GM19397 (cell line): Measurements from ENCODE around the gene FAM50B.
A peak's percentile ranks its signal among the peaks of the same experiment; 100 is the strongest.

ENCODE experiments used
- ATAC-seq: cut with Tn5 transposase; IDR thresholded peaks from one replicate; pipeline ENCODE4 v1.9.1; 2021; ENCODE audit warnings: mild to moderate bottlenecking, moderate library complexity; ENCODE audit not compliant: unreplicated experiment

Gene FAM50B, protein sequence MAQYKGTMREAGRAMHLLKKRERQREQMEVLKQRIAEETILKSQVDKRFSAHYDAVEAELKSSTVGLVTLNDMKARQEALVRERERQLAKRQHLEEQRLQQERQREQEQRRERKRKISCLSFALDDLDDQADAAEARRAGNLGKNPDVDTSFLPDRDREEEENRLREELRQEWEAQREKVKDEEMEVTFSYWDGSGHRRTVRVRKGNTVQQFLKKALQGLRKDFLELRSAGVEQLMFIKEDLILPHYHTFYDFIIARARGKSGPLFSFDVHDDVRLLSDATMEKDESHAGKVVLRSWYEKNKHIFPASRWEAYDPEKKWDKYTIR

GRCh38 chr6:3848925-3849605, at the start of gene FAM50B:
FAM50B (plus strand) TSS chr6:3849373; CDS start chr6:3849812, 439 bp downstream.
- ATAC-seq = peak; percentile 92

DNA sequence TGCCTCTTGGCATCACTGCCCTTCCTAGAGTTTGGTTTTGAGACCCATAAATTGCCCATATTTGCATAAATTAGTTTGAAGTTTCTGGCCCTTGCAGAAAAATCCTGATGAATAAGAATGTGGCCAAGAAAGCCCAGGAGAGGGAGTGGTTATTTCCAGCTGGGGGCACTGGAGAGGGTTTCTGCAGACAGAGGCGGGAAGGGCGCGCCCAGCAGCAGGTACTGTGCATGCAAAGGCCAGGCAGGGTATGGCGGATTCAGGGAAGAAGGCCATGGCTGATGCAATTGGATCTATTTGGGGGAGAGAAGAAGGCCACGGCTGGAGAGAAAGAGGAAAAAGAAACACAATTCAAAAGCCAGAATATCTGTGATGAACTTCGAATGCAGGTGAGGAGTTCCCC, 49.5 kb upstream of the FAM50B start:
- no peak for ATAC-seq

DNA sequence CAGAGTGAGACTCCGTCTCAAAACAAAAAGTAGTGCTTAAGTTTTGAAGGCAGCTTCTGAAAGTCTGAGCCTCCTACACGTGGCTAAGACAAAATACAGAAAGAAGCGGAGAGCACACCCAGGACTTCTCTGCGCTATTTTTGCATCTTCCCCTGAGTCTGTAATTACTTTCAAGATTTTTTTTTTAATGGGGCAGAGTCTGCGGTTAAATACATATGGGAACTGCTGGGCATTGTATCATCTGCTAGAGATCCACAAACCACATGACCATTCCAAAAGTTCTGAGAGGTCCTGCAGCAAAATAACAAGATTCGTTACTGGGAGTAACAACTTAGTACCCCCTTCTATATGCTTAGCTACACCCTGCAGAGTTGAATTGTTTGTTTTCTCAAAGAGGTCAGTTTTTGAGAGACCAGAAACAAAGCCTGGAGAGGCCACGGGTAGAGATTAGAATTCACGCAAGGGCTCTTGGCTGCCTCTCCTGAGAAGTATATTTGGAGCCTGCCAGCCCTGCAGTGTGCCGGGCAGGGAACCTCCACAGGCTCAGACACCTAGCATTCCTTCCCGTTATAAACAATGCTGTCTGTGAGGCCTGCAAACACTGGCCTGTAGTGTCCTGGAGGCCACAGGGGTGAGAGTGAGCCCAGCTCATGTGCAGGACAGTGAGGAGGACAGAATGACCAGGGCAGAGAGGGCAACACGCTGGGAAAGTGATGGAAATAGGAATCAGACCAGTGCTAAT, 48.2 kb upstream of the FAM50B start:
- no peak for ATAC-seq

DNA sequence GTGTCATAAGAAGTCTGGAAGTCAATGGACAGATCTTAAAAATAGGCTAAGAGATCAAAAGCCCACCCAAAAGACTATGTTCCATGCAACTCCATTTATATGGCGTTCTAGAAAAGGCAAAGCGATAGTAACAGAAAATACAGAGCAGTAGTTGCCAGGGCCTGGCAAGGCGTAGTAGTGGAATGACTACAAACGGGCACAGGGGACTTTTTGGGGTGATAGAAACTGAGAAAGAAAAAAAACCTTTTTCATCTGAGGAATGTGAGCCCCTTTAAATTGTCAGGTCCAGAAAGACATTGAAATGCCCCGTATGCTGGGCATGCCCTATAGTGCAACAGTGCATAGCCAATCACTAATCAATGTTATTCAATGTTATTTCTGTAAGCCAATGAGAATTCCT, 47.2 kb upstream of the FAM50B start:
- no peak for ATAC-seq

GRCh38 chr6:3803627-3804468, 45.3 kb upstream of the FAM50B start:
- no peak for ATAC-seq

DNA sequence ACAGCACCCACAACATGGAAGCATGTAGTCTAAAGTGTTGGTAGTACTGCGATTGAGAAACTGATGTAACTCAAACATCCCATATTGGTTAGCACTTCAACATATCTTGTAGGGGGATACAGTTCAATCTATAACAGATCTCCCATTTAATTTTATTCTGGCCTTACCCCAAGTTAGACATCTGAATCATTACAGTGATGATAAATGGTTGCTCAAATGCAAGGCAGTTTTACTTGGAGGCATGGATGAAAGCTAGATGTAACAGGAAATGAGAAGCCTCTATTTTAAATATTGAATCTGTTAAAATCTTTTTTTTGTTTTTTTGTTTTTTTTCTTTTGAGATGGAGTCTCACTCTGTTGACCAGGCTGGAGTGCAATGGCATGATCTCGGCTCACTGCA, 44.2 kb upstream of the FAM50B start:
- ATAC-seq = no peak

DNA sequence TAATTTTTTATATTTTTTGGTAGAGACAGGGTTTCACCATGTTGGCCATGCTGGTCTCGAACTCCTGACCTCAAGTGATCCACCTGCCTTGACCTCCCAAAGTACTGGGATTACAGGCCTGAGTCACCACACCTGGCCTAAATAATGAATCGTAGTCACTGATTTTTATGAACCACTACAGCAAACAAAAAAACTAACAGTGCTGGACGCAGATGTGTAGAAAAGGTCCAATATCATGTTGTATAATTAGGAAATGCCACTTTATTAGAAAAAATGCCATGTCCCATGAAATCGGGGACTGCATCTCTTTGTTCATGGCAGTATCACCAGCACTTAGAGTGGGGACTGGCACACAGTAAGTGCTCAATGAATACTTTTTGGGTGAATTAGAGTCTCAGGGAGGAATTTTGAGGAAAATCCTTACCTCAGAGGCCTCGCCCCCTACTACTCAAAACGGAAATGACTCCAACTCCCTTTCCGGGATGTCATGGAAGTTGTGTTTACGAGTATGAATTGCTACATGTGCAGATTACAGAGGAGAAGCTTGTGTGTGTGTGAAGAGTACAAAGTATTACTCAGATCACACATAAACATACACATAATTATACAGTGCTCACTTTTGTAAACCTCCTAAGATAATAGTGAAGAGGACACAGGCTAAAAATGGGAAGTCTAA, 43.6 kb upstream of the FAM50B start:
- ATAC-seq = no peak

GRCh38 chr6:3806169-3806922, 42.8 kb upstream of the FAM50B start:
- no peak for ATAC-seq

GRCh38 chr6:3808199-3808598, 41.0 kb upstream of the FAM50B start:
- ATAC-seq = no peak

DNA sequence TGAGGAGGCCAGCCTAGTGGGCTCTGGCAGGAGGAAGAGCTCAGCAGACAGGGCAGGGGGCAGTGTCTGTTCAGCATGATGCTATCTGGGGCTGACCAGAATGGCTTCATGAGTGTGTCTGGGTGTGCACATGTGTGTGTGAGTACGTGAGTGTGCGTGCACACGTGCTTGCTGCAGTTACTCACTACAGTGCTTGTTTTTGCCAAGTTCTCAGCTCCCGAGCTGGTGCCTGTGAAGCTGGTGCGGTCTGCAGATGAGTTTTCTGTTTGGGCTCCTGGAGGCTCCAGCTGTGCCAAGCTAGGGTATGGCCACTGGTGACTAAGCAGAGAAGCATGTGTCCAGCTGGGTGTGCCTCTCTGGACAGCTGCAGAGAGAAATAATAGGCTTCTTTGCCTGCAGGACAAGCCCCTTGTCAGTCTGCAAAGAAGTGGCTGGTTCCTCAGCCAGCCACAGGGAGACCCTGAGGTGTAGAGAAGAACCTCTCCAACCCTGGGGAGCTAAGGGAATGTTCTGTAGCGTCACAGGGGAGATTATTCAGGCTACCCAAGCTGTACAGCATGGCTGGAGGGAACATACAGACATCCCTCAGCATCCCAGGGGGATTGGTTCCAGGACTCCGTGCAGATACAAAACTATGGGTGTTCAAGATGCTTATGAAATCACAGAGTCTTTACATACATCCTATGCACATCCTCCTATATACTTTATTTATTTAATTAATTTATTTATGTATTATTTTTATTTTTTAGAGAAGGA, 40.2 kb upstream of the FAM50B start:
- no peak for ATAC-seq

- ATAC-seq = no peak
Measured at GRCh38 chr6:3809515-3809891, 39.7 kb upstream of the FAM50B start.

DNA sequence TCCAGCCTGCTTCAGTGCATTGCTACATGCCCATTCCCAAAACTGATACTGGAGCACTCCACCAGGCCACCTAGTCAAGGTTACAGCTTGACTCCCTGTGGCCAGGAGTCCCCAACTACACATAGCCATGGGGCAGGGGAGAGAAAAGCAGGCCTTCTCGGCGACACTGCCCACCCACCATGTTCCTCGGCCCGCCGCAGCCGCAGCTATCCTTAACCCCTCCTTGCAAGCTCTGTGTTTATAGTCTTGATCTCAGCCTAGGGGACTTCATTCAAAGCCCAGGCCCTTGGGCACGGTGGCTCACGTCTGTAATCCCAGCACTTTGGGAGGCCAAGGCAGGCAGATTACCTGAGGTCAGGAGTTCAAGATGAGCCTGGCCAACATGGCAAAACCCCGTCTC, 39.2 kb upstream of the FAM50B start:
- ATAC-seq = no peak

- no peak for ATAC-seq
Measured at GRCh38 chr6:3811191-3811590, 38.0 kb upstream of the FAM50B start.

- ATAC-seq = no peak
Measured at GRCh38 chr6:3812596-3812995, 36.6 kb upstream of the FAM50B start.

DNA sequence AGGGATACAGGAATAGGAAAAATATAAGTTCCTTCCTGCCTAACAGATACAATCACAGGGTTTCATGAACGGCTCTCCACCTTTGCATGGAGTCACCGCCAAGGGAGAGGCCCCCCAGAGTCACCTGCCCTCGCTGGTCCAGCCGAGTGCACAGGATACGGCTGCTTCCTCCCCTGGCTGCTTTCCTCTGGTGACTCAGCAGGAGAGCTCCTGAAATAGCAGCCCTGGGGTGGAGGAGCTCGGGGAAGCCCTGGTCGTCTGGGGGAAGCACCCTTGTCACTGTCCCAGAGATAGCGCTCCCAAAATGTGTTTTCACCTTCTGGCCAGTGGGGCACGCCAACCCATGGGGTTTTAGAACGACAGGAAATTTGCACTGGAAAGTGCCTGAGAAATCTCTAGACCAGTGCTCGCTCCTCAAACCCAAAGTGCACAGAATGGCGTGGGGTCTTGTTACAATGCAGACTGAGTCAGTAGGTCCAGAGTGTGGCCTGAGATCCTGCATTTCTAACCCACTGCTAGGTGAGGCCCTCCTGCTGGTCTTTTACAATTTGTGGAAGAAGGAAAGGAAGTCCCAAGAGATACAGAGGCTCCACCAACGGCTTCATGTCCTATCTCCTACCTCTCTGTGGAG, 35.9 kb upstream of the FAM50B start:
- ATAC-seq = no peak

GRCh38 chr6:3813918-3814317, 35.3 kb upstream of the FAM50B start:
- ATAC-seq = no peak

GRCh38 chr6:3814539-3814938, 34.6 kb upstream of the FAM50B start:
- ATAC-seq = no peak

DNA sequence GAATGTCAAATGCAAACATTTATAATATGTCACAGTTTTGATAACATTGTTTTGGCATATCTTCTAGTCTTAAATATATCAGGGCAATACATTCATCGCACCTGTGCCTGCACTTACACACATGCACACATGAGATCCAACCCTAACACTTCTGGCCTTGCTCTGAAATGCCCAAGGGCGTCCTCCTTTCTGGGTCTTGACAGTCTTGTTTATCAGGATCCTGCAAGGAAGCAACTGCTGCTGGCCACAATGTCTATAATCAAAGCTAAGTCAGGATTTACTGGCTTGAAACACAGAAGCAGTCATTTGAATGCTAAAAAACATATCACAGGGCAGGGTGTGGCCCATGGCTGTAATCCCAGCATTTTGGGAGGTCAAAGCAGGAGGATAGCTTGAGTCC, 32.9 kb upstream of the FAM50B start:
- no peak for ATAC-seq
